Lower leg skin (tissue), 3 donors: ENCODE measurements around the gene GRK2.

Experiments used
- CTCF ChIP-seq, 3 donors: fragments of 450-650 bp; IDR thresholded peaks; one replicate each; pipeline ENCODE4 v1.5.1; 2016; ENCODE audit warnings: antibody characterized with exemption in 3 of 3, mild to moderate bottlenecking in 3 of 3, moderate library complexity in 2 of 3
- POLR2A ChIP-seq, 2 donors: fragments of 450-650 bp; IDR thresholded peaks; one replicate each; pipeline ENCODE4 v1.6.1; 2016 to 2017; ENCODE audit warnings: antibody characterized with exemption in 2 of 2, mild to moderate bottlenecking in 1 of 2, moderate library complexity in 1 of 2

- TF ChIP-seq CTCF (IDR thresholded peaks at IDR 0.05), result no peak
- no peak for TF ChIP-seq POLR2A (IDR thresholded peaks at IDR 0.05)
These were observed 35.1 kb downstream of the GRK2 start for GRCh38 chr11:67301313-67301921.
